HG03575 (cell line): ENCODE data around the gene RNF157.

Experiments used
- ATAC-seq: cut with Tn5 transposase; IDR thresholded peaks from one replicate; pipeline ENCODE4 v1.9.1; 2021; ENCODE audit not compliant: unreplicated experiment, insufficient number of reproducible peaks, low FRiP score; ENCODE audit errors: extremely low read depth

The RNF157 gene

GRCh38 chr17:76240461-76241203 lies at the start of gene RNF157:
Gene RNF157 (minus strand): TSS chr17:76240493. CDS start chr17:76240240, 253 bp downstream.
- no peak for ATAC-seq

DNA sequence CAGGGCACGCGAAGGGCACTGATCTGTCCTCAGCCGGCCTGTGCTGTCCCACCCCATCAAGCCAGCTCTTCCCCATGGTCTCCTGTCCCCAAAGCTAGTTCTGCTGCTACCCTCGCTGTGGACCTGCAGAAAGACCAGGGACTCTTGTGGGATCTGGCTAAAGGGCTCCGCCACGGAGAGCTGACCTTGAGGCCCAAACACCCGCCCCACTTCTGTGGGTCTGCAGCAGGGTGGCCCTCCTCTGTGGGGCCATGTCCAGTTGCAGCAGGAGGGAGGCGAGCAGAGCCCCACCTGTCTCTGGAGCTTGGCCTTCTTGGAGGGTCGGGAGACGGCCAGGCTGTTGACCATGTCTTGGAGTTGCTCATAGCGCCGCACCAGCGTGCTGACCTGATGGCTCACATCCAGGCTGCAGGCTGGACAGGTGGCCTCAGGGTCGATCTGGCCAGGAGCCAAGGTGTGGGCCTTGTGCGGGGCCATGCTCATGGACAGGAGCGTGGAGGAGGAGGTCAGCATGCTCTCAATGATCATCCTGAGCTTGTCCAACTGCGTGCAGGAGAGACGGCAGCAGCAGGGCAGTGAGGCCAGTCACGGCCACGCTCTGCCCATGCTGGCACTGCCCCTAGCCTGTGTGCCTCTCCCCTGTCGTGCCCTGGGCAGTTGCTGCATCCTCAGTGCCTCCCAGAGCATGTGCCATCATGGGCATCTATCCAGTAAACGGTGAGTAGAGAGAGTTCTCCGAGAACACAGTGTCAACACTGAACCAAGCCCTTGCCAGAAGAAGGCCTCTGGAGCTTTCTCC lies 41.5 kb upstream of the RNF157 start:
- ATAC-seq = no peak

- ATAC-seq = no peak
Observed at GRCh38 chr17:76280650-76281049, 40.4 kb upstream of the RNF157 start.

GRCh38 chr17:76279742-76280287 lies 39.5 kb upstream of the RNF157 start:
- no peak for ATAC-seq

DNA sequence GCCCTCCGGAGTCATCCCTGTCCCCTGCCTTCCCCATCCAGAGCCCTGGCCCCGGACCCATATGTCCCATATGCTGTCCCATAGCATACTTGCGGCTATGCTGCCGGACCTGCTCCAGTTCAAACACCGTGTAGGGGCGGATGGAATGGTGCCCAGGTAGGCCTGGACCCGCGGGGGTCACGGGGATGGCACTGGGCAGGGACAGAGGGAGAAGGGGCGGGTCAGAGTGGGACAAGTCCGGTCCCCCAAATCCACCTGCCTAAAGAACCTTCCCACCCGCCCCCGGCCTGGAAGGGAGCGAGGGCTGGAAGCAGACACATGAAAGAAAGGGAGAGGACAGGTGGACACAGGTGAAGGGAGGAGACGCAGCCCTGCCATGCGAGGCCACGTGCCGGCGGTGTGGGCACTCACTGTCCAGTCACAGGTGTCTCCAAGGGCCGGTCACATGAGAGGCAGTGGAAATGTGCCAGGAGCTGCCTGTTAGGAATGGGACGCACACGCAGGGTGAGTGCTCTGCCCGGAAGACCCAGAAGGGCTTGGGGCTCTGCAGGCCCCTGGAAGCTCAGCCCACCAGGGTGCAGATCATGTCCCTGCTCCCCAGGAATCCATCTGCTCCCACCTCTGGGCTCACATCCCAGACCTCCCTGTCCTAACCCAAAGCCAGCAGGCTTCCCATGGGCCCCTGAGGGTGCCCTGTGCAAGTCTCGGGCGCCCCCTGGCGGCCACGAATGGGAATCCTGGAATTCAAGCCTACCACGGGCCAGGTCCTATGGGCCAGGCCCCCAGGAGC lies 38.9 kb upstream of the RNF157 start:
- ATAC-seq = no peak

- ATAC-seq = no peak
Observed at GRCh38 chr17:76278268-76278908, 38.1 kb upstream of the RNF157 start.

DNA sequence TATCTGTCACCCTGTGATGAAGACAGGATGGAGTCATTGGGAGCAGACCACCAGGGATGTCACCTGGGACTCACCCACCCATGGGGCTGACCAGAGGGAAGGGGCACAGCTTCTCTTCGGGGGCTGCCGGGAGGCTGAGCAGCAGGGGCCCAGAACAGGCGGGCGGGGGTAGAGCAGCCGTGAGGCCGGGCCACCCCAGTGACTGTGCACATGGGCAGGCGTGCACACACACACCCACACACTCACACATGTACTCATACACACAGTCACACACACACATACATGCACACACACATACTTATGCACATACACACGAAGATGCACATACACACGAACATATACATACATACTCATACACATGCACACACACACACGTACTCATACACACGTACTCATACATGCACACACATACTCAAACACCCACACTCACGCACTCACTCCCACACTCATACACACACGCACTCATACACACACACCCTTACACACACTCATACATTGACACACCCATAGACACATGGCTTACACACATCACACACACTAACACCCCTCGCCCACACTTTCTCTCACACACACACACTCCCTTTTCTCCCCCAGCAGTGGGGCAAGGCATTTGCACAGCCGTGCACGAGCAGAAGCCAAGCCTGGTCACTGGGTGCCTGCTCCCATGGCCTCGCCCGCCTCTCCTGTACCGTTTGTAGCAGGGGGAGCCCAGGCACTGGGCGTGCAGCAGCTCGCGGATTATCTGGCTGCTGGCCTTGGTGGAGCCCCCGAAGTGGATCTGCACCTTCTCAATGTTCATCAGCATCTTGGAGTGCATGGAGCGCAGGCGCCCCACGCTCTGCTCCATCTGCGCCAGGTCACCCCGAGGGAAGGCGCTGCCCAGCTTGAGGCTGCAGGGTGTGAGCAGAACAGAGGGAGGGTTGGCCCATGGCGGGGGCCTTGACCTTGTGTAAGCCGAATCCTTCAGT lies 37.3 kb upstream of the RNF157 start:
- no peak for ATAC-seq

GRCh38 chr17:76276461-76277299 lies 36.4 kb upstream of the RNF157 start:
- ATAC-seq = no peak

DNA sequence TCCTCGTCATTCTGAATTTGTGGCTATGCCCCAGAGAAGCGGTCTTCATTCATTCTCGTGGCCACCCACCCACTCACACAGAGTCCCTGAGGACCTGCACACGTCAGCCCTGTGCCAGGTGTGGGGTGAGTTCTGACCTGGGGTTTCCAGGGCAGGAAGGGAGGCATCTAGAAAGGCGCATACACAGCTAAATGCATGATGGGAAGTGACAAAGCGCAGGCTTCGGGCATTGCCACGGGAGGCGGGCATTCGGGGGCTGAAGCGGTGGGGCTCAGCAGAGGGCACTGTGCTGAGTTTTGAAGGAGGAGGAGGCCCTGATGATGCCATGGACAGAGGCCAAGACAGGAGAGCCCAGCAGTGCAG lies 35.8 kb upstream of the RNF157 start:
- ATAC-seq = no peak

GRCh38 chr17:76275382-76276068 lies 35.2 kb upstream of the RNF157 start:
- no peak for ATAC-seq

DNA sequence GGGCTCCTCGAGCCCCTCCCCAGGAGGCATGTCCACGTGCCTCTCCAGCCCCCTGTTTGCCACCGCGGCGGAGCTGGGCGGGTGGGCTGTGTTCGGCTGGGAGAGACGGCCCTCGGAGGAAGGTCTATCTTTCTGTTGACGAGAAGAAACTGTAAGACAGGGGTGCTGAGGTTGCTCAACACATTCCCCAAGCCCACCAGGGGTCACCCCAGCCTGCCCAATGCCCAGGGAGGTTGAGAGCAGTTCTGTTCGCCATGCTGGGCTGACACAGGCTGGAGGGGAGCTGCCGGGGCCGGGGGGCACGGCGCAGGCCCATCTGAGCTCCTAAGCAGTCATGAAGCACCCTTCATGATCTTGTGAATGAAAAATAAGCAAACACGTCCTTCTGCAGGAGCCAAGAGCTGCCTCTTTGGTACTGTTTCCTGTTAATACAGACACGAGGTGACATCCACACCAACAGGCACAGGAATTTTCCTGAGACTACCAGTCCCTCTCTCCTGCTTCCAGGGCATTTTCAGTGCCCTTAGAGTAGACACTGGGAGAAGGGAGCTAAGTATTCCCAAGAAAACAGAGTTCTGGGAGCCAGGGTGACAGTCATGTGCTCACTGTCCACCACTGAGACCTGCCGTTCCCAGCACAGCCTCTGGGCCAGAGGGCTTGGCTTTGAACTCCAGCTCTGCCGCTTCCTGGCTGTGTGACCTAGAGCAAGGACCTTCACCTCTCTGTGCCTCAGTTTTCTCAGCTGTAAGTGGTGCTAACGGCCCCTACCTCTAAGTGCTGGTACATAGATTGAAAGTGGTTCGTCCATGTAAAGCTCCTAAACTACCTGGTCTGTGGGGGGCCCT lies 34.0 kb upstream of the RNF157 start:
- ATAC-seq = no peak

GRCh38 chr17:76273445-76274111 lies 33.3 kb upstream of the RNF157 start:
- no peak for ATAC-seq

GRCh38 chr17:76272541-76273444 lies 32.5 kb upstream of the RNF157 start:
- no peak for ATAC-seq
